HG02938 (cell line): ENCODE data around the gene LRRC7.
A peak's percentile ranks its signal among the peaks of the same experiment; 100 is the strongest.
"Not testable (repeated sequence)": the region's sequence is repeated elsewhere in the genome, so short reads cannot be mapped to it uniquely, and the experiment has no call there.

Experiments used
- ATAC-seq: cut with Tn5 transposase; IDR thresholded peaks from one replicate; pipeline ENCODE4 v1.9.1; 2021; ENCODE audit warnings: mild to moderate bottlenecking, moderate library complexity; ENCODE audit not compliant: unreplicated experiment

The LRRC7 gene

DNA sequence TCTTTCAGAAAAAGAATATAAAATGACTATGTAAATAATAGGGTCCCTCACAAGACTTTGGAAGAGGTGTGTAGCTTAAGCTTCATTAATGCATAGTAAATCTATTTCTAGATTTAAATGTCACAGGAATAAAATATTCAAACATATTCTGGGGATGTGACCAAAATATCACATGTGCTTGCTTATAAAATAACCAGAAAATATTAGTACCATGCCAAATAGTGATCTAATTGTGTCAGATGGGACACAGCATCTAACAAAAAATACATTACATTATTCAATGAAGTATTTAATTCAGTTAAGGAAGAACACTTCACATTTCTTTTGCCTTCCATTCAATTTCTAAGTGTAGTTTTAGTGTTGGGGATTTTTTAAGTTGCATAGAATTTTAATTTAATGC, 458.1 kb downstream of the LRRC7 start:
- ATAC-seq = no peak

GRCh38 chr1:70033266-70033873, 465.6 kb downstream of the LRRC7 start:
- ATAC-seq = peak; percentile 70

DNA sequence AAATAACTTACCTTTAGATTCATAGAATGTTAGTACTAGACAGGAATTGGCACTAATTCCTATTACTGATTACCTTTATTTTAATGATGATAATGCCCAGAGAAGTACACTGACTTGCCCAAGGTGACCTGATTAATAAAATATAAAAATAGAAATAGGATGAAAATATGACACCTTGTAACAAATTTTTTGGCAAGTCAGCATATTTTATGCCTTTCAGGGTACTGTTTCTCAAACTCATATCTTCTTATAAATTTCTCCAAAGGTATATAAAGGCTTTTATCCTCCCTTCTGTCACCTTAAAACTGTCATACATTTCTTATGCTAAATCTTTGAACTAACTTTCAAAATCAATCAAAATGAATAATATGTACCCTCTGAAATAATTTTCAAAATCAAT, 466.2 kb downstream of the LRRC7 start:
- ATAC-seq = no peak

DNA sequence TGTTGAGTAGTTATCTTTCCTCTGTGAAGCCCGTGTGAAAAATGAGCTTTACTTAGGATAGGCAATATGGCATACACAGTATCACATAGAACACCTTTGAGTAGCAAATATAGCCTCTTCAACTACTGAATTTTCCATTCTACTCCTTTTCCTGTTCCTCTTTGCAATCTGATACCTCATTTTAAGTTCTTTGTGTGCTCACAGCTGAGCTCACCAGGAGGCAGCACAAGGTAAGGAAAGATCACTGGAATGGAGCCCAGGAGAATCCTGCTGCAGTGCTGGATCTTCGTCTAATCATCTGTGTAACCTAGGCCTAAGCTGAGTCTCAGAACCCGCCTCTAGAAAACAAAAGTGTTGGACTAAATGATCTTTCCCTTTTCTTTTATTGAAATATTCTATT, 466.7 kb downstream of the LRRC7 start:
- no peak for ATAC-seq

DNA sequence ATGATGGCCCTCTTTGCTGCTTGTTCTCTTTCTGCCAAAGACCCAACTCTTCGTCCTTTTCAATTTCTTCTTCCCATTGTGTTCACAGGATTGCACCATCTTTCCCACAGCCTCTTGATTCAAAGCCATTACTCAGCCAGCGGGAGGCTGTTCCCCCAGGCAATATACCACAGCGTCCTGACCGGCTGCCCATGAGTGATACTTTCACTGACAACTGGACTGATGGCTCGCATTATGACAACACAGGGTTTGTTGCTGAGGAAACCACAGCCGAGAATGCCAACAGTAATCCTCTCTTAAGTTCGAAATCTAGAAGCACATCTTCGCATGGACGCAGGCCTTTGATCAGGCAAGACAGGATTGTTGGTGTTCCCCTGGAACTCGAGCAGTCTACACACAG, 470.3 kb downstream of the LRRC7 start:
- no peak for ATAC-seq

DNA sequence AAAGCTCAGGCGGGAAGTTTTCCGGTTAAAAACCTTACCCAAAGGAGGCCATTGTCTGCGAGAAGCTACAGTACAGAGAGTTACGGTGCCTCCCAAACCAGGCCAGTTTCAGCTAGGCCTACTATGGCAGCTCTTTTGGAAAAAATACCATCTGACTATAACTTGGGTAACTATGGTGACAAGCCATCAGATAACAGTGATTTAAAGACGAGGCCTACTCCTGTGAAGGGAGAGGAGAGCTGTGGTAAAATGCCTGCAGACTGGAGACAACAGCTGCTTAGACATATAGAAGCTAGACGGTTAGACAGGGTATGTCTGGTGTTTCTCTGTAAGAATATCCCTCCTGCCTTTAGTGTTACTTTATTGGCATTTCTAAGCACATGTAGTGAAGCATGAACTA, 471.8 kb downstream of the LRRC7 start:
- ATAC-seq = no peak

GRCh38 chr1:70041317-70042045, 473.8 kb downstream of the LRRC7 start:
- no peak for ATAC-seq

GRCh38 chr1:70042090-70042731, 474.5 kb downstream of the LRRC7 start:
- ATAC-seq = peak; percentile 48

- ATAC-seq = no peak
Measured at GRCh38 chr1:70043804-70044203, 476.1 kb downstream of the LRRC7 start.

DNA sequence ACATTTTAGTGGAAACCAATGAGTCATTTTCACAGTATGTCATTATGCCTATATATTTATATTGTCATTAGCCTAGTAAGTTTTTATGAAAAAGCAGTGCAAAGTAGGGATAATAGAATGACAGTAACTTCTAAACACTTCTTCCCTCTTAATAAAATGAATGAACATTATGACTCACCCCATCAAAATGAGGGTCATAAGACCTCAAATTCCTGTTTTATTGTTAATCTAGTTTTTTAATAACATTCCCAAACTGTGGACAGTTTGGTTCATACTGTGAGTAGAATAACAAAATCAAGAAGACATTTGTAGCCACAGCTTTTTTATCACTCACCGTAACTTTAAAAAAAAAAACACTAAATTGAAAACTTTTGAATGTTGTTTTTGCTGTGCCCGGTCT, 477.1 kb downstream of the LRRC7 start:
- ATAC-seq = no peak

GRCh38 chr1:70045581-70045980, 477.9 kb downstream of the LRRC7 start:
- ATAC-seq = not testable (repeated sequence)

GRCh38 chr1:70048336-70049094, 480.8 kb downstream of the LRRC7 start:
- ATAC-seq = no peak

- ATAC-seq = no peak
Measured at GRCh38 chr1:70051926-70052325, 484.2 kb downstream of the LRRC7 start.

DNA sequence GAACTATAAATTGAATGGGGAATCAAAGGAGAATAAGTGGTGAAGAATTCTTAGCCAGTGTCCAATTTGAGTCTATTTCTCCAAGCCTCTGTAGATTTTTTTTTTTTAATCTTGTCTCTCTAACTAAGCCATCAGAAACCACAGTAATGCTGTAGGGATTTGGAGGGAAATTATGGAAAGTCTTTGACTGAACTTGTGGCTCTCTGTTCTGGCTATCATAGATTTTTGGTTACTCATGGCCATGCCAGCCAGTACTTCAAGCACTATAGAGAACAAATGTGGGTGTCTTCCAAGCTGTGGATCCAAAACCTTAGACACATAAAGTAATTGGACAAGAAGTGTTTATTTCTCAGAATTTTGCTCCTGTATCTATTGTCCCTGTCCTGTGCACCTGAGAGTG, 489.8 kb downstream of the LRRC7 start:
- no peak for ATAC-seq

DNA sequence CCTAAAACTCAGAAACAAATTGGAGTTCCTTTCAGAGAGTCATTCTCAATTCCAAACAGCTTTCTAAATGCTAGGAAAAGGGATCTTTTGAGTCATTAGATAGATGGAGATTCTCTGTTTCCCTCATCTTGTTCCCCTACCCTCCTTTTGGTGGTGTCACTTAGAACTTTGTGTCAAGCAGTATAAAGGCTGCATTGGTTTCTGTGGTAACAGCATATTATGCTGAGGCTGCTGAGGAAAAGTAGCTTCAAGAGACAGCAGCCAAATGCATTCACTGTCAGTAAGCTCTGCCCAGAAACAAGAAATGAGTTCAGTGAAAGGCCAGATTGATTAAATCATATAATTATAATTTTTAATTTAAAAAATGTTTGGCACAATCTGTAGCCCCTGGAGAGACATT, 493.5 kb downstream of the LRRC7 start:
- ATAC-seq = no peak

DNA sequence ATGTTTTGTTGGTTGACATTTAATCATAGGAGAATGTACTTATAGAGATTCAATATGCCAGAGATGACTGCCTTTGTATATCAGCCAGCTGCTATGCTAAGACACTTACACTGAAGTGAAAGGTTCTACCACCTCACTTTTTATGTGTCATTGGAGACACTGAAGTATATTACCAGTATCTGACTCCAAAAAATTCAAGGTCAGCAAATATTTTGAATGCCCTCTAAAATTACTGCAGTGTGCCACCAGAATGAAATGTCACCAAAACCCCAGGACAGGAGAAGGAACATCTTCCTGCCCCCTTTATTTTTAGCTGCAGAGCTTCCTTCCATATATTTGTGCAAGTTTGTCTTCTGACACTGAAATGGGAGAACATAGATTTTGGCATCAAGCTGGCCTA, 496.1 kb downstream of the LRRC7 start:
- ATAC-seq = no peak

DNA sequence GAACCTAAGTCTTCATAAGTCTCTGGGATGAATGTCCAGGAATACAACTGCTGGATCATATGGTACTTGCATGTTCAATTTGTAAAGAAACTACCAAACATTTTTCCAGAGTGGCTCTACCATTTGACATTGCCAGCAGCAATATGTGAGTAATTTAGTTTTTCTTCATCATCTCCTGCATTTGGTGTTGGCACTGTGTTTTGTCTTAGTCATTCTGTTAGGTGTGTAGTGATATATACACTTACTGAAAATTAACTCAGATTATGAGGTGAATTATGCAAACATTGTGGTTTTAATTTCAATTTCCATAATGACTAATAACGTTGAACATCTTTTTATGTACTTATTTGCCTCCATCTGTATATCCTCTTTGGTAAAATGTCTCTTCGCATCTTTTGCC, 499.0 kb downstream of the LRRC7 start:
- ATAC-seq = no peak

DNA sequence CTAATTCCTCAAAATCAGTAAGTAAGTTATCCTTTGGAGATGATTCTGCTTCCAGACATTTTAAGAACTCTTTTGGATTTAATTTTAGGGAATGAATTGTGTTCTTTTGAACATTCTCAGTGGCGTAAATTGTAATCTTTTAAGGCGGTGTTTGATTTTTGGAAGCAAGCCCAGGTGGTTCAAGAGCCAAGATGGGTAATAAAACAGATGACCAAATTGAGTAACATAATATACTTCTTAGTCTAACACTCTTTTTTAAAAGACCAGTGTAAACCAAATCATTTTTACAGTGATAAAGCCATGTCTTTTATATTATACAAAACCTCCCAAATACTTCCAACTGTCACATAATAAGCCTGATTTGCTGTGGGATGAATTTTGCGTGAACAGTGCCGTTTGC, 503.9 kb downstream of the LRRC7 start:
- ATAC-seq = no peak

- no peak for ATAC-seq
Measured at GRCh38 chr1:70072231-70072751, 504.6 kb downstream of the LRRC7 start.

- ATAC-seq = no peak
Measured at GRCh38 chr1:70075761-70076160, 508.0 kb downstream of the LRRC7 start.

DNA sequence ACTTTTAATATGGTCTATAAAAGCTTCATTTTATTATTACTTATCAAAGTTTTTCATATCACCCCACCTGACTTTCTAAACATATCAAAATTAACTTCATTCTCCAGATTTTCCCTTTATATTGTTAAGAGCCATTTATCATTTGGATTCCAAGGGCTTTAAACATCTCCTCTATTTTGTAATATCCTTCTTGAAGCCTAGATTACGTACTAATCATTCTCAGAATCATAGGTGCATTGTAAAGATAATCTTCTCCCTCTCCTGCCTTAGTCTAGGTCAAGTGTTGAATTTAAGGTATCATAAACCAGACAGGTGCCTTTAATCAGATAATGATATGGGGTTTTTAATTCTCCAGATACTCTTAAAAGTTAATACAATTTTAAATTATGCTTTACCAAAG, 509.3 kb downstream of the LRRC7 start:
- no peak for ATAC-seq
